Kidney tubule cell (primary cell): Measurements from ENCODE around the gene TCERG1.

Experiments
- DNase-seq: peaks from one replicate; pipeline ENCODE4 v3.0.0-alpha.2; 2018; ENCODE audit warnings: low spot score

Gene TCERG1

GRCh38 chr5:146457431-146457830 lies 10.3 kb downstream of the TCERG1 start:
- no peak for DNase-seq

DNA sequence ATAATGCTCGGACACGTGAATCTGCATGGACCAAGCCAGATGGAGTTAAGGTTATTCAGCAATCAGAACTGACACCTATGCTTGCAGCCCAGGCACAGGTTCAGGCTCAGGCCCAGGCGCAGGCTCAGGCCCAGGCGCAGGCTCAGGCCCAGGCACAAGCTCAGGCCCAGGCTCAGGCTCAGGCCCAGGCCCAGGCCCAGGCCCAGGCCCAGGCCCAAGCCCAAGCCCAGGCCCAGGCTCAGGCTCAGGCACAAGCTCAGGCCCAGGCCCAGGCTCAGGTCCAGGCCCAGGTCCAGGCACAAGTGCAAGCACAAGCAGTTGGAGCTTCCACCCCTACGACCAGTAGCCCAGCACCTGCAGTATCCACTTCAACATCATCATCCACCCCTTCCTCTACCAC lies 11.8 kb downstream of the TCERG1 start:
- DNase-seq, result no peak

- DNase-seq, result no peak
These were observed 14.2 kb downstream of the TCERG1 start for GRCh38 chr5:146461319-146461718.

DNA sequence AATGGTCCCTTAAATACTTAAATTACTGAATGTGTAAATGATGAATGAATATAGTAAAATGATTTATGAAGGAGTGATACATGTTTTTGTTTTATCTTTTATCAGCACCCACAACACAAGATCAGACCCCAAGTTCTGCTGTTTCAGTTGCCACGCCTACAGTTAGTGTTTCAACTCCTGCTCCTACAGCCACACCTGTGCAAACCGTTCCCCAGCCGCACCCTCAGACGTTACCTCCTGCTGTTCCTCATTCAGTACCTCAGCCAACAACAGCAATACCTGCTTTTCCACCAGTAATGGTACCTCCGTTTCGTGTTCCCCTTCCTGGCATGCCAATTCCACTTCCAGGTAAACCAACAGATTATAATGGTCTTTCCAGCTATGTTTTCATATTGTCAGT lies 16.3 kb downstream of the TCERG1 start:
- DNase-seq, result no peak

GRCh38 chr5:146466521-146467349 lies 19.6 kb downstream of the TCERG1 start:
- DNase-seq, result no peak

DNA sequence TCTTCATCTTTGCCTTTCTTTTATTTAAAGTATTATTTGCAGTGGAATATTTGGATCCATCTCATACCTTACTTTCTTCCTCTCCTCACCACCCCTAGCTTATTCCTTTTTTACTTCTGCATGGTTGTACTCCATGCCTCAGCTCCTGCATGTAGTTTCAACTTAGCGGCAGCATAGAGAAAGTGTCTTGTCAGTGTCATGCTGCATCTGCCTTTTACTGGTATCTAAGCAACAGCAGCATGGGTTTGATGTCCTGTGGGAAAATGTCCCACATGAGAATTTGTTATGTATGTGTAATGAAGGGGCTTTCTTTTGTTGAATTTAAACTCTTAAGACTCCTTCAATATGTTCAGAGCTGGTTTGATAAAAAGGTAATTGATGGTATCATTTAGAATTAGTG lies 20.6 kb downstream of the TCERG1 start:
- no peak for DNase-seq

DNA sequence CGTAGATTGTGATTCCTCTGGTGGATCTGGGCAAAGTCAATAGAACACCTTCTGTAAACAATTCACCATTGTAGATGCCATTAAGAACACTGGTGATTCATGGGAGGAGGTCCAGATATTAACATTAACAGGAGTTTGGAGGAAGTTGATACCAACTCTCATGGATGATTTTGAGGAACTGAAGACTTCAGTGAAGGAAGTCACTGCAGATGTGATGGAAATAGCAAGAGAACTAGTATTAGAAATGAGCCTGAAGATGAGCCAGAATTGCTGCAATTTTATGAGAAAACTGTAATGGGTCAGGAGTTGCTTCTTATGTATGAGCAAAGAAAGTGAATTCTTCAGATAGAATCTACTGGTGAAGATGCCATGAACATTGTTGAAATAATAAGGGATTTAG lies 26.9 kb downstream of the TCERG1 start:
- DNase-seq, result no peak

DNA sequence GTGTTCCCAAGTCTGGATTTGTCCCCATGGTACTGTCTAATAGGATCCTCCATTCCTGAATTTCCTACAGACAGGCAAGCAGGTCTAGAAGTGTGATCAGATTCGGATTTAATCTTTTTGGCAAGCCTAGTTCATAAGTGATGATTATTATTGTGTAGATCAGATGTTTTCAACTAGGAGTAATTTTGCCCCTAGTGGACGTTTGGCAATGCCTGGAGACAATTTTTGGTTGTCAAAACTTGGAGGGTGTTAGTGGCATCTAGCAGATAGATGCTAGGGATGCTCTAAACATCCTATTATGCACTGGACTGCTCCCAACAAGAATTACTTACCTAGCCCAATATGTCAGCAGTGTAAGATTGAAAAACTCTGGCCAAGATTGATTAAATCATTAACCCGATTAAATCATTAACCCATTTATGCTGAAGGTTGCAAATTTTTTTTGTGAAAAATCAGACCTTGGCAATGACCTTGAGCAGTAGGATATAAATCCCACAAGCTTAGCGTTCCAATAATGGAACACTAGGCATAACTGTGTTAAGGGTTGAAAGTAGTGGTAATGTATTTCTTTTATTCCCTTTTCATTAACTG lies 28.2 kb downstream of the TCERG1 start:
- no peak for DNase-seq

- no peak for DNase-seq
These were observed 28.8 kb downstream of the TCERG1 start for GRCh38 chr5:146475906-146476305.

DNA sequence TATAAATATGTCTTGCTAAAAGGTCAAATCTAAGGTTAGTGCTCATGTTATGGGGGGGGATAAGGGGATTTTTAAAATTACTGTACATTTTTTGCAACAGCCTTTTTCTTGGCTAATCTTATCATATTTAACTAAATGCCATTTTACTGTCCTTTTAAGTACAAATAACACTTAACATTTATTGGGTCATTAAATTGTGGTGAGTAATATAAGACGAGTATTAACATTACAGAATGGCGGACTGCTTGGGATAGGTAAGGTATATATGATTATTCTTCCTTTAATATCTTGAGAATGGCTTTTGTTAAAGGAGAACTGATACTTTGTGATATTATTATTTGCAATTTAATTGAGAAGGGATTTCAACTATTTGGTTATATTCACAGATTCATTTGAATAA lies 35.6 kb downstream of the TCERG1 start:
- no peak for DNase-seq

- no peak for DNase-seq
These were observed 37.7 kb downstream of the TCERG1 start for GRCh38 chr5:146484714-146485391.

DNA sequence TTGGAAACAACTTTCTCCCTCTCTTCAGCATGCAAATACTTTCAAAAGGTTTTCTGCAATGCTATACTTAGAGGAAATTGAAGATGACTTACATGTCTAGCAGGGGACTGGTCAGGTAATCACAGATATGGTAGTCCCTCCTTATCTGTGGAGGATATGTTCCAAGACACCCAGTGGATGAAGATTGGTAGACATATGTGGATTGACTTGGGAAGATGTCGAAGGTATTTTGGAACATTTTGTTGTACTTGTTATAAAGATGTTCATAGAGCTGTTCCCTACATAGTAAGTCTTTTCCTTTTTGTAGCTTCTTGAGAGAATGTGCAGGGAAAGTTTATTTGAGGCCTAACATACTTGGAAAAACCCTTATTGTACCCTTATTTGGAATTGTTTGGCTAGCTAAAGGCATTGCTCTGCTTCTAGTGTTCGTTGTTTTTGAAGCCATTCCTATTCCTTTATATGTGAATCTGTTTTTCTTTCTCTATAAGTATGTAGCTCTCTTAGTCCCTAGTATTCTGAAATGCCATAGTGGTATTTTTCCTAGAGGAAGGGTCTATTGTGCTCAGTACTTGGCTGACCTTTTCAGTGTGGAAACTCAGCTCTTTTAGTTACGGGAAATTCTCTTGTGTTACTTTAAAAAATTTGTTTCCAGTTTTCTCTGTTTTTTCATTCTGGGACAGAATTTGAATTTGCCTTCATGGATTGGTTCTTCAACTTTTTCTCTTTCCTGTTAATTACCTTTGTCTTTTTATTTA lies 43.1 kb downstream of the TCERG1 start:
- no peak for DNase-seq

- DNase-seq, result no peak
These were observed 47.5 kb downstream of the TCERG1 start for GRCh38 chr5:146494656-146495055.

DNA sequence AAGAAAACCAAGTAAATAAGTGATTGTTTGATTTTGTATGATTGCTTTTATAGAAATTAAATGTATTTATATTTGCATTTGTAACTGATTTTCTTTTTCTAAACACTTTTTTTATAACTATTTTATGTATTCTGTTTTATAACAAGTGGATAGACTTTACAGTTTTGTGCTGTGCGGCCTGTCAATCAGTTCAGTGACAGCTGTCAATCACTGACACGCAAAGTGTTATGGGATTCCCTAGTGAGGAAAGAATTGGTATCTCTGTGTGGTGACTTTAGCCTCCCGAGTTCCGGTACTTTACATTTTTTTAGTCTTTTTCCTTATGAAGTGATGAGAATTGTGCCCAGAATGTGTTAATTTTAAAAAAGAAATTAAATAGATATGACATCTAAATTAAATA lies 52.5 kb downstream of the TCERG1 start:
- no peak for DNase-seq

DNA sequence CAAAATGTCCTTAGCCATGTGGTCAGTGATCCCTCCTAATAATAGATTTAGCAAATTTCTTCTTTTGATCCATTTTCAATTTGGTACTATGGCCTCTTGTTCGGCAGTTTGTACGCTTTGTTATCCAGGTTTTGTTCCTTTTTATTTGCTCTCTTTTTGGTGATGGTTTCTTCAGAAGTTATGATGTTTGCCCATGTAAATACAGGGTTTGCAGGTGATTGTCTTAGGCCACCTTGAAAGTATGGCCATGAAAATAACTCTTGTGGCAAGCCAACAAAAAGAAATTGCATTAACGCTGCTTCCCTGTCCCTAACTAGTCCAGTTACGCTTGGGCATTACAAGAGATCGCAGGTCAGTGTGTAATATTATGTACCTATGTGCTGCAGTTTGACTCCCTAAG lies 60.3 kb downstream of the TCERG1 start:
- DNase-seq, result no peak

DNA sequence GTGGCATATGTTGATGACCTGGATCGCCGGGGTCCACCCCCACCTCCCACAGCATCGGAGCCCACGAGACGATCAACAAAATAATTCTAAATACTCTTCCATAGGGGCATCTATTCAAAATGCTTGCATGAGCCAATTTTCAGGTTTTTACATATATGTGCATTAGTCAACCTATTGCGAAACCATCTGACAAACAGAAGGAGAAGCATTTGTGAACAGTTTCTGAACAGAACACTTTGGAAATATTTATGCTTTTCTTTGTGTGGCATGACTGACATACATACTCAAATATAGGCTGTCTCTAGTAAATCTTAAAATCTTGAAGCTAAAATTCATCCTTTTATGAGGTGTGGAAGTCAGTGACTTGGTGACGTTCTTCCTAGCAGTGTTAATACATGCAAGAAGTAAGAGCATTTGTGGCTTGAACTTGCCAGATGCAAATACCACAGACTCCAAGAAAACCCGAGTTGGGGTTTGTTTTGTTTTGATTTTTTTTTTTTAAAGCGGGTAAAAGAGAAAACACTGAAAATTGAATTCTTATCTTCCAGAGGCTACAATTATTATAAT lies 63.5 kb downstream of the TCERG1 start:
- no peak for DNase-seq

GRCh38 chr5:146513462-146513861 lies 66.3 kb downstream of the TCERG1 start:
- DNase-seq, result no peak

- no peak for DNase-seq
These were observed 67.4 kb downstream of the TCERG1 start for GRCh38 chr5:146514575-146514974.

GRCh38 chr5:146515473-146516150 lies 68.5 kb downstream of the TCERG1 start:
- DNase-seq, result no peak

GRCh38 chr5:146516151-146516475 lies 69.0 kb downstream of the TCERG1 start, which contains the start of gene GPR151:
Gene GPR151 (minus strand): TSS chr5:146516190. CDS start chr5:146516113, 77 bp downstream.
- DNase-seq, result no peak

DNA sequence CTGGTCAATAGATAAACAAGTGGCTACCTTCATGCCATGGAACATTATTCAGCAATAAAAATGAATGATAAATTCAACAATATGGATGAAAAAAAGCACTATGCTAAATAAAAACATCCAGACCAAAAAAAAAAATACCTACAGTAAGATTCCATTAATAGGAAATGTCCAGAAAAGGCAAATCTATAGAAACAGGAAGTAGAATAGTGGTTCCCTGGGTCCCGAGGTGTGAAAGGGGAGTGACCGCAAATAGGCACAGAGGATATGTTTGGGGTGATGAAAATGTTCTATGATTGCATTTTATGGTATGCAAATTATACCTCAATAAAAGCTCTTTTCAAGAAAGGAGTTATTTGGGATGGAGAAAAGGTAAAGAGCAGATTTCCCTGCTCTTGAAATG lies 72.4 kb downstream of the TCERG1 start:
- no peak for DNase-seq

GRCh38 chr5:146520731-146521130 lies 73.6 kb downstream of the TCERG1 start:
- DNase-seq, result peak; percentile 27
